ENCODE data around the gene TOB1. TPM values are rescaled to one million over a fixed set of nuclear protein-coding genes. Genes with fewer than 3 reads are reported as not detected.

Gene TOB1
- total RNA-seq, 1 donor from 2014 or later = 26.2 TPM

GRCh38 chr17:50909765-50910605 lies 43.8 kb upstream of the TOB1 start:
- H3K4me3 Mint-ChIP-seq = no peak overlapping the region
- DNase-seq (ENCODE audit: low read depth, low spot score) = no peak
- no peak overlapping the region for H3K27ac Mint-ChIP-seq (ENCODE audit: unreplicated experiment)
- H3K27me3 Mint-ChIP-seq (ENCODE audit: low read depth) = no peaks in the 10 kb centered on the region
- TF ChIP-seq, protein P1, sequence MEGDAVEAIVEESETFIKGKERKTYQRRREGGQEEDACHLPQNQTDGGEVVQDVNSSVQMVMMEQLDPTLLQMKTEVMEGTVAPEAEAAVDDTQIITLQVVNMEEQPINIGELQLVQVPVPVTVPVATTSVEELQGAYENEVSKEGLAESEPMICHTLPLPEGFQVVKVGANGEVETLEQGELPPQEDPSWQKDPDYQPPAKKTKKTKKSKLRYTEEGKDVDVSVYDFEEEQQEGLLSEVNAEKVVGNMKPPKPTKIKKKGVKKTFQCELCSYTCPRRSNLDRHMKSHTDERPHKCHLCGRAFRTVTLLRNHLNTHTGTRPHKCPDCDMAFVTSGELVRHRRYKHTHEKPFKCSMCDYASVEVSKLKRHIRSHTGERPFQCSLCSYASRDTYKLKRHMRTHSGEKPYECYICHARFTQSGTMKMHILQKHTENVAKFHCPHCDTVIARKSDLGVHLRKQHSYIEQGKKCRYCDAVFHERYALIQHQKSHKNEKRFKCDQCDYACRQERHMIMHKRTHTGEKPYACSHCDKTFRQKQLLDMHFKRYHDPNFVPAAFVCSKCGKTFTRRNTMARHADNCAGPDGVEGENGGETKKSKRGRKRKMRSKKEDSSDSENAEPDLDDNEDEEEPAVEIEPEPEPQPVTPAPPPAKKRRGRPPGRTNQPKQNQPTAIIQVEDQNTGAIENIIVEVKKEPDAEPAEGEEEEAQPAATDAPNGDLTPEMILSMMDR (conservative IDR thresholded peaks at IDR 0.05) = no peak
- H3K36me3 Mint-ChIP-seq (ENCODE audit: low read depth) = no peaks in the 10 kb centered on the region
- no peaks in the 10 kb centered on the region for H3K9me3 Mint-ChIP-seq
- H3K4me1 Mint-ChIP-seq = peaks cover 33% of the 10 kb centered on the region

GRCh38 chr17:50908860-50909764 lies 43.0 kb upstream of the TOB1 start:
- no peak for DNase-seq (ENCODE audit: low read depth, low spot score)
- no peak overlapping the region for H3K4me3 Mint-ChIP-seq
- no peaks in the 10 kb centered on the region for H3K27me3 Mint-ChIP-seq (ENCODE audit: low read depth)
- TF ChIP-seq, protein P1 (conservative IDR thresholded peaks at IDR 0.05) = peak; percentile 16
- H3K4me1 Mint-ChIP-seq = peaks cover 29% of the 10 kb centered on the region
- H3K9me3 Mint-ChIP-seq = no peaks in the 10 kb centered on the region
- no peaks in the 10 kb centered on the region for H3K36me3 Mint-ChIP-seq (ENCODE audit: low read depth)
- no peak overlapping the region for H3K27ac Mint-ChIP-seq (ENCODE audit: unreplicated experiment)

DNA sequence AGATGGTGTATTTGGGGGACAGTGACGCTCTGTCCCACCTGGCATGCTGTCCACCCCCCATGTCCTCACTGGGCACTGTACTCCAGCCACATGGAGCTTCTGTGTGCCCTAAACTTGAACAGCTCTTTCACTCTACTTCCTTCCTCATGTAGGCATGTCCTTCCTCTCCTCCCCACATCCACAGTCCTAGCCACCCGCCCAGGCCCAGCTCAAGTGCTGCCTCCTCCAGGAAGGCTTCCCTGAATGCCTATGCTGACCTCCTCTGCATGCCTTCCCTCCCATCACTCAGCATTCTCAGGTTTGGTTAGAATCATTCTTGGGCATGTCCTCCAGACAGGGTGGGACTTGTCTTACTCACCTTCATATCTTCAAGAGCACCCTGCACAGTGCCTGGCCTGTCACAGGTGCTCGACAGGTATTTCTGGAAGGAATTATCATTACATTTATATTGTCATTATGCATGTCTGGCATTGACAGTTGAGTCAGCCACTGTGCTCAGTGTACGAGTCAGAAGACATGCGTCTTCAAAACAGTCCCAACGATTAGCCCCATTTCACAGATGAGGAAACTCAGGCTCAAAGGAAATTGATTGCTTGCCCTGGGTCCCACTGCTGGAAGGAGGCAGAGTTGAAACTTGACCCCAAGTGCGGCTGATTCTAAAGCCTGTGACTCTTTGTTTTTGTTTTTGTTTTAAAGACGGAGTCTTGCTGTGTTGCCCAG lies 42.1 kb upstream of the TOB1 start:
- TF ChIP-seq, protein P1 (conservative IDR thresholded peaks at IDR 0.05) = no peak
- H3K4me3 Mint-ChIP-seq = no peak overlapping the region
- H3K27me3 Mint-ChIP-seq (ENCODE audit: low read depth) = no peaks in the 10 kb centered on the region
- H3K9me3 Mint-ChIP-seq = no peaks in the 10 kb centered on the region
- H3K36me3 Mint-ChIP-seq (ENCODE audit: low read depth) = no peaks in the 10 kb centered on the region
- no peak for DNase-seq (ENCODE audit: low read depth, low spot score)
- H3K4me1 Mint-ChIP-seq = peaks cover 34% of the 10 kb centered on the region
- no peak overlapping the region for H3K27ac Mint-ChIP-seq (ENCODE audit: unreplicated experiment)

- no peak for DNase-seq (ENCODE audit: low read depth, low spot score)
- no peak overlapping the region for H3K27ac Mint-ChIP-seq (ENCODE audit: unreplicated experiment)
- no peaks in the 10 kb centered on the region for H3K9me3 Mint-ChIP-seq
- H3K27me3 Mint-ChIP-seq (ENCODE audit: low read depth) = no peaks in the 10 kb centered on the region
- no peak overlapping the region for H3K4me3 Mint-ChIP-seq
- TF ChIP-seq, protein P1 (conservative IDR thresholded peaks at IDR 0.05) = no peak
- H3K36me3 Mint-ChIP-seq (ENCODE audit: low read depth) = no peaks in the 10 kb centered on the region
- peaks cover 46% of the 10 kb centered on the region for H3K4me1 Mint-ChIP-seq
These were observed 40.3 kb upstream of the TOB1 start for GRCh38 chr17:50906443-50906842.

GRCh38 chr17:50905460-50905803 lies 39.3 kb upstream of the TOB1 start:
- H3K27ac Mint-ChIP-seq (ENCODE audit: unreplicated experiment) = peak overlapping the region; percentile 57
- TF ChIP-seq, protein P1 (conservative IDR thresholded peaks at IDR 0.05) = no peak
- peaks cover 54% of the 10 kb centered on the region for H3K4me1 Mint-ChIP-seq
- no peak overlapping the region for H3K4me3 Mint-ChIP-seq
- no peaks in the 10 kb centered on the region for H3K36me3 Mint-ChIP-seq (ENCODE audit: low read depth)
- H3K27me3 Mint-ChIP-seq (ENCODE audit: low read depth) = no peaks in the 10 kb centered on the region
- no peak for DNase-seq (ENCODE audit: low read depth, low spot score)
- H3K9me3 Mint-ChIP-seq = no peaks in the 10 kb centered on the region
